IPS DF 6.9 (cell line): ENCODE results near the gene UNK.
"Not testable (repeated sequence)": the region's sequence is repeated elsewhere in the genome, so short reads cannot be mapped to it uniquely, and the experiment has no call there.

ENCODE experiments used
- DNase-seq: peaks from one replicate; pipeline ENCODE4 v3.0.0-alpha.2; 2013; ENCODE audit warnings: low read depth, low spot score
- H3K27ac ChIP-seq: one replicate; pipeline ENCODE4 v1.5.1; 2013; ENCODE audit warnings: low read length, control low read depth
- H3K27me3 ChIP-seq: 2 replicates; pipeline ENCODE4 v1.6.1; 2013; ENCODE audit warnings: mild to moderate bottlenecking, low read length; ENCODE audit not compliant: control insufficient read depth, insufficient read depth
- H3K36me3 ChIP-seq: 2 replicates; pipeline ENCODE4 v1.6.1; 2013; ENCODE audit warnings: low read length; ENCODE audit not compliant: control insufficient read depth, insufficient read depth
- H3K4me1 ChIP-seq: 2 replicates; pipeline ENCODE4 v1.6.1; 2013; ENCODE audit warnings: low read length; ENCODE audit not compliant: control insufficient read depth, insufficient read depth
- H3K4me3 ChIP-seq: 2 replicates; pipeline ENCODE4 v1.5.1; 2013; ENCODE audit warnings: mild to moderate bottlenecking, low read length
- H3K9me3 ChIP-seq: 2 replicates; pipeline ENCODE4 v1.6.1; 2013; ENCODE audit warnings: low read length, inconsistent platforms; ENCODE audit not compliant: control insufficient read depth, insufficient read depth
- WGBS: extraction: QIAGEN DNeasy Blood & Tissue Kit; methylation state at CpG from one replicate; pipeline ENCODE4 v1.1.7; 2013; ENCODE audit warnings: mixed read lengths, missing lambda C conversion rate; ENCODE audit not compliant: insufficient read length, insufficient coverage; 5-methylcytosine and 5-hydroxymethylcytosine counted together

UNK gene

GRCh38 chr17:75807861-75808260 lies 23.3 kb downstream of the UNK start:
- Histone ChIP-seq H3K4me3 (no peak overlapping the region), H3K27ac (no peak overlapping the region), H3K9me3 (no peaks in the 10 kb centered on the region), H3K4me1 (no peaks in the 10 kb centered on the region), H3K27me3 (no peaks in the 10 kb centered on the region), H3K36me3 (peaks cover 18% of the 10 kb centered on the region)
- DNase-seq: no peak
- WGBS: no CpG with 5 or more reads among the region's 3 CpGs

GRCh38 chr17:75808549-75808904 lies 23.9 kb downstream of the UNK start:
- no CpG with 5 or more reads among the region's 4 CpGs for WGBS
- H3K36me3 ChIP-seq: peaks cover 25% of the 10 kb centered on the region

GRCh38 chr17:75808905-75809621 lies 24.5 kb downstream of the UNK start:
- H3K36me3 ChIP-seq: peaks cover 31% of the 10 kb centered on the region
- no peak overlapping the region for H3K4me3 ChIP-seq
- no peaks in the 10 kb centered on the region for H3K9me3 ChIP-seq
- DNase-seq: no peak
- H3K27ac ChIP-seq: no peak overlapping the region
- no CpG with 5 or more reads among the region's 18 CpGs for WGBS
- no peaks in the 10 kb centered on the region for H3K27me3 ChIP-seq
- no peaks in the 10 kb centered on the region for H3K4me1 ChIP-seq

More at GRCh38 chr17:75808549-75808904, 23.9 kb downstream of the UNK start:
- no peaks in the 10 kb centered on the region for H3K9me3 ChIP-seq
- H3K4me1 ChIP-seq: no peaks in the 10 kb centered on the region
- no peak overlapping the region for H3K4me3 ChIP-seq
- H3K27me3 ChIP-seq: no peaks in the 10 kb centered on the region
- no peak for DNase-seq
- no peak overlapping the region for H3K27ac ChIP-seq

GRCh38 chr17:75809631-75810111 lies 25.1 kb downstream of the UNK start:
- no peak for DNase-seq
- Histone ChIP-seq H3K27me3 (no peaks in the 10 kb centered on the region), H3K4me1 (no peaks in the 10 kb centered on the region), H3K9me3 (no peaks in the 10 kb centered on the region), H3K36me3 (peaks cover 31% of the 10 kb centered on the region), H3K4me3 (no peak overlapping the region), H3K27ac (no peak overlapping the region)
- no CpG with 5 or more reads among the region's 24 CpGs for whole genome bisulfite sequencing

- WGBS: no CpG with 5 or more reads among the region's 5 CpGs
- no peak for DNase-seq
- H3K9me3 ChIP-seq: no peaks in the 10 kb centered on the region
- peaks cover 34% of the 10 kb centered on the region for H3K36me3 ChIP-seq
- H3K27me3 ChIP-seq: no peaks in the 10 kb centered on the region
- H3K4me1 ChIP-seq: no peaks in the 10 kb centered on the region
- H3K4me3 ChIP-seq: no peak overlapping the region
- no peak overlapping the region for H3K27ac ChIP-seq
These were observed 25.6 kb downstream of the UNK start for GRCh38 chr17:75810216-75810615.

- H3K4me3 ChIP-seq, H3K27ac ChIP-seq, H3K9me3 ChIP-seq, H3K4me1 ChIP-seq, H3K27me3 ChIP-seq, DNase-seq: not testable (repeated sequence)
- no CpG with 5 or more reads among the region's 11 CpGs for WGBS
- peaks cover 36% of the 10 kb centered on the region for H3K36me3 ChIP-seq
These were observed 26.1 kb downstream of the UNK start for GRCh38 chr17:75810756-75811155.

GRCh38 chr17:75811174-75811573 lies 26.6 kb downstream of the UNK start:
- H3K27me3 ChIP-seq: no peaks in the 10 kb centered on the region
- peaks cover 36% of the 10 kb centered on the region for H3K36me3 ChIP-seq
- no CpG with 5 or more reads among the region's 7 CpGs for WGBS
- no peak overlapping the region for H3K4me3 ChIP-seq
- no peaks in the 10 kb centered on the region for H3K9me3 ChIP-seq
- H3K4me1 ChIP-seq: no peaks in the 10 kb centered on the region
- H3K27ac ChIP-seq: no peak overlapping the region
- DNase-seq: no peak

- Histone ChIP-seq H3K36me3 (peaks cover 46% of the 10 kb centered on the region), H3K27me3 (no peaks in the 10 kb centered on the region), H3K9me3 (no peaks in the 10 kb centered on the region), H3K4me3 (no peak overlapping the region), H3K27ac (no peak overlapping the region), H3K4me1 (no peaks in the 10 kb centered on the region)
- no peak for DNase-seq
- WGBS: no CpG with 5 or more reads among the region's 27 CpGs
These were observed 27.7 kb downstream of the UNK start for GRCh38 chr17:75812096-75813013.

- Histone ChIP-seq H3K9me3 (no peaks in the 10 kb centered on the region), H3K4me1 (no peaks in the 10 kb centered on the region), H3K36me3 (peaks cover 54% of the 10 kb centered on the region), H3K27me3 (no peaks in the 10 kb centered on the region), H3K4me3 (no peak overlapping the region), H3K27ac (no peak overlapping the region)
- no CpG with 5 or more reads among the region's 24 CpGs for WGBS
- no peak for DNase-seq
These were observed 28.7 kb downstream of the UNK start for GRCh38 chr17:75813081-75814020.

- H3K27me3 ChIP-seq: no peaks in the 10 kb centered on the region
- no peak overlapping the region for H3K4me3 ChIP-seq
- no peak overlapping the region for H3K27ac ChIP-seq
- DNase-seq: no peak
- H3K36me3 ChIP-seq: peaks cover 59% of the 10 kb centered on the region
- WGBS: no CpG with 5 or more reads among the region's 6 CpGs
- H3K9me3 ChIP-seq: no peaks in the 10 kb centered on the region
- H3K4me1 ChIP-seq: no peaks in the 10 kb centered on the region
These were observed 29.4 kb downstream of the UNK start for GRCh38 chr17:75814021-75814395.
